Liver (tissue), 9 donors: ENCODE results near the gene FNBP1. TPM values are rescaled to one million over a fixed set of nuclear protein-coding genes. Genes with fewer than 3 reads are reported as not detected.

ENCODE experiments used
- DNase-seq: peaks from one replicate; pipeline ENCODE4 v3.0.0-alpha.2; 2017; ENCODE audit warnings: low spot score
- H3K27ac ChIP-seq, 2 donors: one replicate each; pipeline ENCODE4 v1.7.0; 2013; ENCODE audit warnings: inconsistent platforms in 2 of 2, low read length in 2 of 2, control low read depth in 1 of 2, low read depth in 1 of 2, mild to moderate bottlenecking in 1 of 2
- H3K27me3 ChIP-seq, 4 donors: one replicate each; pipeline versions ENCODE4 v1.6.1 to v1.7.0; 2013; ENCODE audit warnings: low read length in 3 of 4, inconsistent platforms in 1 of 4, mild to moderate bottlenecking in 1 of 4, moderate library complexity in 1 of 4; ENCODE audit not compliant: control insufficient read depth in 4 of 4, insufficient read depth in 4 of 4
- H3K36me3 ChIP-seq, 4 donors: one replicate each; pipeline versions ENCODE4 v1.6.1 to v1.7.0; 2013; ENCODE audit warnings: low read length in 3 of 4, mild to moderate bottlenecking in 3 of 4, low read depth in 1 of 4, moderate library complexity in 1 of 4; ENCODE audit not compliant: control insufficient read depth in 4 of 4, insufficient read depth in 3 of 4
- H3K4me1 ChIP-seq, 4 donors: one replicate each; pipeline versions ENCODE4 v1.6.1 to v1.7.0; 2013; ENCODE audit warnings: low read length in 3 of 4, mild to moderate bottlenecking in 3 of 4, moderate library complexity in 1 of 4; ENCODE audit not compliant: control insufficient read depth in 4 of 4, insufficient read depth in 4 of 4
- H3K4me3 ChIP-seq, 3 donors: one replicate each; pipeline versions ENCODE4 v1.6.1 to v1.7.0; 2013; ENCODE audit warnings: low read length in 3 of 3, control low read depth in 1 of 3, low read depth in 1 of 3, mild to moderate bottlenecking in 1 of 3
- H3K9ac ChIP-seq, 2 donors: one replicate each; pipeline ENCODE4 v1.7.0; 2013; ENCODE audit warnings: low read length in 2 of 2, mild to moderate bottlenecking in 2 of 2, moderate library complexity in 2 of 2, control low read depth in 1 of 2, low read depth in 1 of 2
- H3K9me3 ChIP-seq, 4 donors: one replicate each; pipeline versions ENCODE4 v1.6.1 to v1.7.0; 2013; ENCODE audit warnings: low read length in 3 of 4; ENCODE audit not compliant: control insufficient read depth in 4 of 4
- CTCF ChIP-seq: fragments of 150-350 bp; IDR thresholded peaks from 2 replicates; pipeline ENCODE4 v1.5.1; 2017; ENCODE audit warnings: improper control_type of control experiment, low read depth, low read length; ENCODE audit not compliant: missing input control
- EGR1 ChIP-seq, 2 donors: IDR thresholded peaks; 2 replicates each; pipeline ENCODE4 v1.6.1; 2016 to 2018; ENCODE audit warnings: antibody characterized with exemption in 2 of 2, low read depth in 2 of 2
- FOXA1 ChIP-seq: IDR thresholded peaks from 2 replicates; pipeline ENCODE4 v1.6.1; 2016; ENCODE audit warnings: antibody characterized with exemption
- FOXA2 ChIP-seq: IDR thresholded peaks from 2 replicates; pipeline ENCODE4 v1.6.1; 2016; ENCODE audit warnings: antibody characterized with exemption
- GABPA ChIP-seq, 2 donors: IDR thresholded peaks in 1 of 2; conservative IDR thresholded peaks in 1 of 2; 2 replicates each; pipeline ENCODE4 v1.6.1; 2016; ENCODE audit warnings: antibody characterized with exemption in 2 of 2, mild to moderate bottlenecking in 1 of 2, moderate library complexity in 1 of 2
- HNF4A ChIP-seq, 2 donors: conservative IDR thresholded peaks; 2 replicates each; pipeline ENCODE4 v1.6.1; 2016; ENCODE audit warnings: antibody characterized with exemption in 2 of 2, mild to moderate bottlenecking in 2 of 2
- HNF4G ChIP-seq: IDR thresholded peaks from 2 replicates; pipeline ENCODE4 v1.6.1; 2016; ENCODE audit warnings: antibody characterized with exemption
- JUND ChIP-seq, 2 donors: IDR thresholded peaks; 2 replicates each; pipeline ENCODE4 v1.6.1; 2016; ENCODE audit warnings: antibody characterized with exemption in 2 of 2
- NR2F2 ChIP-seq: IDR thresholded peaks from 2 replicates; pipeline ENCODE4 v1.6.1; 2016; ENCODE audit warnings: antibody characterized with exemption
- RXRA ChIP-seq, 2 donors: IDR thresholded peaks; 2 replicates each; pipeline ENCODE4 v1.6.1; 2017 to 2018; ENCODE audit warnings: antibody characterized with exemption in 2 of 2, mild to moderate bottlenecking in 1 of 2
- SP1 ChIP-seq: IDR thresholded peaks from 2 replicates; pipeline ENCODE4 v1.6.1; 2018; ENCODE audit warnings: antibody characterized with exemption, mild to moderate bottlenecking
- ZBTB33 ChIP-seq: IDR thresholded peaks from 2 replicates; pipeline ENCODE4 v1.6.1; 2016; ENCODE audit warnings: antibody characterized with exemption
- WGBS: extraction: QIAGEN DNeasy Blood & Tissue Kit; methylation state at CpG from one replicate; pipeline ENCODE4 v1.1.7; 2013; 5-methylcytosine and 5-hydroxymethylcytosine counted together
- polyA plus RNA-seq, 2 donors: library from polyadenylated mRNA; stranded (reverse) in 1 of 2; unstranded in 1 of 2; fragments of 200-250 nt in 1 of 2; fragments of >200 nt in 1 of 2; fragmentation: Nextera tagmentation in 1 of 2; extraction: Ambion mirVana in 1 of 2; gene quantifications; one replicate each; pipeline versions ENCODE4 v1.2.1 to v1.2.3, GENCODE V29; 2013 to 2015
- total RNA-seq, 2 donors: library from RNA; depleted of rRNA; stranded (reverse); fragments of >200 nt; gene quantifications; one replicate each; pipeline ENCODE4 v1.2.3, GENCODE V29; 2014
- TF ChIP-seq, protein P1 (sequence below): IDR thresholded peaks from 2 replicates; pipeline ENCODE4 v1.6.1; 2016; ENCODE audit warnings: antibody characterized with exemption
- TF ChIP-seq, protein P2 (sequence below): IDR thresholded peaks from 2 replicates; pipeline ENCODE4 v1.6.1; 2016; ENCODE audit warnings: antibody characterized with exemption
- TF ChIP-seq, protein P3 (sequence below): IDR thresholded peaks from 2 replicates; pipeline ENCODE4 v1.6.1; 2016; ENCODE audit warnings: antibody characterized with exemption, mild to moderate bottlenecking
- donor health status: healthy.
- donor health status: healthy.
- donor health status: healthy.
- donor health status: healthy.
- donor health status: healthy.

The FNBP1 gene
- total and polyA plus RNA-seq, 4 donors = 6.6 to 15.6 (median 12.3) TPM

- DNase-seq = no peak
- no peak for TF ChIP-seq NR2F2
- no peak for TF ChIP-seq JUND (IDR thresholded peaks at IDR 0.05)
- no peak for TF ChIP-seq RXRA (IDR thresholded peaks at IDR 0.05)
- H3K27me3 ChIP-seq = no peaks in the 10 kb centered on the region
- no peak overlapping the region for H3K27ac ChIP-seq
- H3K9ac ChIP-seq = no peak overlapping the region
- 97% methylated on average over 5 of the region's 5 CpGs for WGBS
- peaks cover 0 to 4% (median 0%) of the 10 kb centered on the region in 4 donors for H3K36me3 ChIP-seq
- H3K4me1 ChIP-seq = peaks cover 0 to 3% (median 0%) of the 10 kb centered on the region in 4 donors
- H3K9me3 ChIP-seq = no peaks in the 10 kb centered on the region
- H3K4me3 ChIP-seq = no peak overlapping the region
Measured at GRCh38 chr9:130015353-130016019, 27.5 kb downstream of the FNBP1 start.

DNA sequence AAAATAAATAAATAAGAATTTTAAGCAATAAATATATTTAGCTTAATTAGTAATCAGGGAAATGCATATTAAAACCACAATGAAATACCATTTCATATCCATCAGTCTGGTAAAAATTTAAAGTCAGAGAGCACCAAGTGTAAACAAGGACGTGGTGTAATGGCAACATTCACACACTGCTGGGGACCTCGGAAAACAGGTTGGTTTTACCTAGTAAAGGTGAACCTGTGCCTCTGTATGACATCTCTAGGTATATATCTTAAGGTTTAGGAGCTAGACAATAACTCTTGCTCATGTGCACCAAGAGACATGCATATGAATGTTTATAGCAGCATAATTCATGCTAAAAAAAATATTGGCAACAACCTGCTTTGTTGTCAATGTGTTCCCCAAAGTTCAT, 29.7 kb downstream of the FNBP1 start:
- TF ChIP-seq, protein P1, sequence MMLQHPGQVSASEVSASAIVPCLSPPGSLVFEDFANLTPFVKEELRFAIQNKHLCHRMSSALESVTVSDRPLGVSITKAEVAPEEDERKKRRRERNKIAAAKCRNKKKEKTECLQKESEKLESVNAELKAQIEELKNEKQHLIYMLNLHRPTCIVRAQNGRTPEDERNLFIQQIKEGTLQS = no peak
- TF ChIP-seq CTCF = no peak
- TF ChIP-seq HNF4G = no peak
- TF ChIP-seq ZBTB33 = no peak
- TF ChIP-seq, protein P2, sequence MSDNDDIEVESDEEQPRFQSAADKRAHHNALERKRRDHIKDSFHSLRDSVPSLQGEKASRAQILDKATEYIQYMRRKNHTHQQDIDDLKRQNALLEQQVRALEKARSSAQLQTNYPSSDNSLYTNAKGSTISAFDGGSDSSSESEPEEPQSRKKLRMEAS = no peak
- TF ChIP-seq, protein P3, sequence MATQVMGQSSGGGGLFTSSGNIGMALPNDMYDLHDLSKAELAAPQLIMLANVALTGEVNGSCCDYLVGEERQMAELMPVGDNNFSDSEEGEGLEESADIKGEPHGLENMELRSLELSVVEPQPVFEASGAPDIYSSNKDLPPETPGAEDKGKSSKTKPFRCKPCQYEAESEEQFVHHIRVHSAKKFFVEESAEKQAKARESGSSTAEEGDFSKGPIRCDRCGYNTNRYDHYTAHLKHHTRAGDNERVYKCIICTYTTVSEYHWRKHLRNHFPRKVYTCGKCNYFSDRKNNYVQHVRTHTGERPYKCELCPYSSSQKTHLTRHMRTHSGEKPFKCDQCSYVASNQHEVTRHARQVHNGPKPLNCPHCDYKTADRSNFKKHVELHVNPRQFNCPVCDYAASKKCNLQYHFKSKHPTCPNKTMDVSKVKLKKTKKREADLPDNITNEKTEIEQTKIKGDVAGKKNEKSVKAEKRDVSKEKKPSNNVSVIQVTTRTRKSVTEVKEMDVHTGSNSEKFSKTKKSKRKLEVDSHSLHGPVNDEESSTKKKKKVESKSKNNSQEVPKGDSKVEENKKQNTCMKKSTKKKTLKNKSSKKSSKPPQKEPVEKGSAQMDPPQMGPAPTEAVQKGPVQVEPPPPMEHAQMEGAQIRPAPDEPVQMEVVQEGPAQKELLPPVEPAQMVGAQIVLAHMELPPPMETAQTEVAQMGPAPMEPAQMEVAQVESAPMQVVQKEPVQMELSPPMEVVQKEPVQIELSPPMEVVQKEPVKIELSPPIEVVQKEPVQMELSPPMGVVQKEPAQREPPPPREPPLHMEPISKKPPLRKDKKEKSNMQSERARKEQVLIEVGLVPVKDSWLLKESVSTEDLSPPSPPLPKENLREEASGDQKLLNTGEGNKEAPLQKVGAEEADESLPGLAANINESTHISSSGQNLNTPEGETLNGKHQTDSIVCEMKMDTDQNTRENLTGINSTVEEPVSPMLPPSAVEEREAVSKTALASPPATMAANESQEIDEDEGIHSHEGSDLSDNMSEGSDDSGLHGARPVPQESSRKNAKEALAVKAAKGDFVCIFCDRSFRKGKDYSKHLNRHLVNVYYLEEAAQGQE = no peak
- no peak for TF ChIP-seq GABPA (IDR thresholded peaks at IDR 0.05 in 1 of 2, conservative IDR thresholded peaks at IDR 0.05 in 1 of 2)
- TF ChIP-seq JUND (IDR thresholded peaks at IDR 0.05) = no peak
- no peak for TF ChIP-seq EGR1 (IDR thresholded peaks at IDR 0.05; ENCODE audit: low read depth in 2 of 2)
- no peak for TF ChIP-seq HNF4A (conservative IDR thresholded peaks at IDR 0.05)
- no peak for TF ChIP-seq FOXA1
- no peak for TF ChIP-seq SP1
- TF ChIP-seq NR2F2 = no peak
- no peak for TF ChIP-seq FOXA2
- Histone ChIP-seq H3K27ac (no peak overlapping the region), H3K36me3 (peaks cover 0 to 4% (median 0%) of the 10 kb centered on the region in 4 donors), H3K4me1 (peaks cover 1 to 11% (median 7%) of the 10 kb centered on the region in 4 donors), H3K9me3 (no peaks in the 10 kb centered on the region), H3K27me3 (no peaks in the 10 kb centered on the region), H3K9ac (no peak overlapping the region), H3K4me3 (no peak overlapping the region)
- WGBS = 85% methylated on average over 2 of the region's 2 CpGs
- DNase-seq = no peak
